Measurements from ENCODE around the gene COL28A1. TPM values are rescaled to one million over a fixed set of nuclear protein-coding genes. Genes with fewer than 3 reads are reported as not detected.
"Not testable (repeated sequence)": the region's sequence is repeated elsewhere in the genome, so short reads cannot be mapped to it uniquely, and the experiment has no call there.

The COL28A1 gene
- total and polyA plus RNA-seq, 8 donors, result 0.58 to 39.7 (median 4.5) TPM

DNA sequence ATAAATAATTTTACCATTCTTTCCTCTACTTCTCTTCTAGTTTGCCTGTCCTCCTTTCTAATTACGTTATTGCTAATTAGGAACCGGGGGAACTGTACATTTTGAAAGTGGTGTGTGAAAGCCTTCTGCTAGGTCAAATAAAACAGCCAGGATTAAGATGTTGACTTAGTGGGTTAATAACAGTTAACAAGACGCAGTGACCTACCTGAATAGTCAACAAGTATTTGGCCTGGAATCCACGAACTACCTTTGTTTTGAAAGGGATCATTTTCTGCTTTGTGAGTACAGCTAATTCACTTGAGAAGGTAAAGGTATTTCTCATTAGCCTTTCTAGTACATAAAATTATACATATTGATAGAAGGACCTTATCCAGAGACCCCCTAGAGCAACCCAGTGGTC, 139.9 kb downstream of the COL28A1 start:
- Histone ChIP-seq H3K4me1 (peaks cover 0 to 28% (median 17%) of the 10 kb centered on the region in 4 donors), H3K27ac (peak overlapping the region in 4 of 5 donors; percentile 8 to 65 (median 62)), H3K9me3 (no peaks in the 10 kb centered on the region), H3K36me3 (no peaks in the 10 kb centered on the region), H3K4me3 (no peak overlapping the region), H3K27me3 (no peaks in the 10 kb centered on the region)
- TF ChIP-seq POLR2A (IDR thresholded peaks at IDR 0.05) (no peak), CTCF (IDR thresholded peaks at IDR 0.05) (no peak), EP300 (IDR thresholded peaks at IDR 0.05) (no peak), POLR2AphosphoS5 (IDR thresholded peaks at IDR 0.05) (peak in 1 of 3 donors; percentile 22)
- DNase-seq, result peak in 1 of 2 donors; percentile 32
- intact Hi-C loops (cut with DNase I; ENCODE audit: low total_unique reads), result no loop called here
- WGBS, 5 donors, result 29 to 67% (median 40%) methylated on average over 4 of the region's 4 CpGs

- DNase-seq; H3K4me1 ChIP-seq; H3K4me3 ChIP-seq; intact Hi-C loops (cut with DNase I; ENCODE audit: low total_unique reads); H3K36me3 ChIP-seq; H3K27me3 ChIP-seq; H3K9me3 ChIP-seq; H3K27ac ChIP-seq: not testable (repeated sequence)
- WGBS, 5 donors, result 94 to 97% (median 96%) methylated on average over 4 of the region's 4 CpGs
These were observed 147.5 kb downstream of the COL28A1 start for GRCh38 chr7:7388164-7388563.

- H3K27me3 ChIP-seq, result no peaks in the 10 kb centered on the region
- DNase-seq, result no peak
- H3K4me1 ChIP-seq, result no peaks in the 10 kb centered on the region
- H3K36me3 ChIP-seq, result no peaks in the 10 kb centered on the region
- no peak for TF ChIP-seq POLR2A (IDR thresholded peaks at IDR 0.05)
- no peak for TF ChIP-seq POLR2AphosphoS5 (IDR thresholded peaks at IDR 0.05)
- no peak for TF ChIP-seq CTCF (IDR thresholded peaks at IDR 0.05)
- TF ChIP-seq EP300 (IDR thresholded peaks at IDR 0.05), result no peak
- peaks cover 0 to 4% (median 1%) of the 10 kb centered on the region in 4 donors for H3K9me3 ChIP-seq
- H3K4me3 ChIP-seq, result no peak overlapping the region
- 78 to 81% (median 81%) methylated on average over 2 of the region's 2 CpGs for WGBS, 5 donors
- H3K27ac ChIP-seq, result no peak overlapping the region
- intact Hi-C loops (cut with DNase I; ENCODE audit: low total_unique reads), result no loop called here
These were observed 150.3 kb downstream of the COL28A1 start for GRCh38 chr7:7385421-7385820.

DNA sequence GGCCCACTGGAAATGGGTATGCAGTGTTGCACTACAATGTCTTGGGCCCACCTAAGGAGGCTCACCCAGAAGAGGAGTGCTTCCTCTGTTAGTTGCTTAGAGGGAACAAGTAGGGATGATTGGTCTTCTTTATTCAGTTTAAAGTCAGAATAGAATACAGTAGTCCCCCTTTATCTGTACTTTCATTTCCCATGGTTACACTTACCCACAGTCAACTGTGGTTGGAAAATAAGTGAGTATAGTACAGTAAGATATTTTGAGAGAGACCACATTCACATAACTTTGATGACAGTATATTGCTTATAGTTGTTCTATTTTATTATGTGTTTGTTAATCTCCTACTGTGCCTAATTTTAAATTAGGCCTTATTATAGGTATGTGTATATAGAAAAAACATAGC, 151.4 kb downstream of the COL28A1 start:
- no peak for DNase-seq
- TF ChIP-seq EP300 (IDR thresholded peaks at IDR 0.05), result no peak
- TF ChIP-seq CTCF (IDR thresholded peaks at IDR 0.05), result no peak
- no peak for TF ChIP-seq POLR2A (IDR thresholded peaks at IDR 0.05)
- TF ChIP-seq POLR2AphosphoS5 (IDR thresholded peaks at IDR 0.05), result no peak
- no peaks in the 10 kb centered on the region for H3K36me3 ChIP-seq
- no peaks in the 10 kb centered on the region for H3K4me1 ChIP-seq
- no peak overlapping the region for H3K4me3 ChIP-seq
- no peak overlapping the region for H3K27ac ChIP-seq
- H3K27me3 ChIP-seq, result no peaks in the 10 kb centered on the region
- H3K9me3 ChIP-seq, result peaks cover 0 to 3% (median 0%) of the 10 kb centered on the region in 4 donors
- intact Hi-C loops (cut with DNase I; ENCODE audit: low total_unique reads), result no loop called here

DNA sequence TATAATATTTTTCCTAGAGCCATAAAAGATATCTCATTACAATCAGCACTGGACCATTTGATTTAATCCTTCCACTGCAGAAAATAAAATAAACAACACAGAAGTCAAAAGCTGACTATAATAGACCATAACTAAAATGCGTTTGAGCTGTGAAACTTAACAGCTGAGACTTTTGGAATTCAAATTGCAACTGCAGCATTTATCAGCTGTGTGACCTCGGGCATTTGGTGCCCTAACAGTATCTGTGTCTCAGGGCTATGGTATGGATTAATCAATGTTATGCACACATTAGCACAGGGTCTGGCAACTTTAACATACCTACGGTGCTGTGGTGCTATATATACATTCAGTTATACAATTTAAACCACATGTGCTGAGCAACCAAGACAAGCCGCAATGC, 160.1 kb downstream of the COL28A1 start:
- no peaks in the 10 kb centered on the region for H3K4me1 ChIP-seq
- no peak overlapping the region for H3K4me3 ChIP-seq
- no peaks in the 10 kb centered on the region for H3K36me3 ChIP-seq
- TF ChIP-seq POLR2AphosphoS5 (IDR thresholded peaks at IDR 0.05) (no peak), EP300 (IDR thresholded peaks at IDR 0.05) (no peak), CTCF (IDR thresholded peaks at IDR 0.05) (no peak), POLR2A (IDR thresholded peaks at IDR 0.05) (no peak)
- no peaks in the 10 kb centered on the region for H3K9me3 ChIP-seq
- WGBS, 5 donors, result 40 to 62% (median 48%) methylated on average over 4 of the region's 4 CpGs
- H3K27me3 ChIP-seq, result no peaks in the 10 kb centered on the region
- no peak for DNase-seq
- no peak overlapping the region for H3K27ac ChIP-seq
- intact Hi-C loops (cut with DNase I; ENCODE audit: low total_unique reads), result no loop called here
